ENCODE results near the gene CAMTA1.
A peak's percentile ranks its signal among the peaks of the same experiment; 100 is the strongest.

Gene CAMTA1

DNA sequence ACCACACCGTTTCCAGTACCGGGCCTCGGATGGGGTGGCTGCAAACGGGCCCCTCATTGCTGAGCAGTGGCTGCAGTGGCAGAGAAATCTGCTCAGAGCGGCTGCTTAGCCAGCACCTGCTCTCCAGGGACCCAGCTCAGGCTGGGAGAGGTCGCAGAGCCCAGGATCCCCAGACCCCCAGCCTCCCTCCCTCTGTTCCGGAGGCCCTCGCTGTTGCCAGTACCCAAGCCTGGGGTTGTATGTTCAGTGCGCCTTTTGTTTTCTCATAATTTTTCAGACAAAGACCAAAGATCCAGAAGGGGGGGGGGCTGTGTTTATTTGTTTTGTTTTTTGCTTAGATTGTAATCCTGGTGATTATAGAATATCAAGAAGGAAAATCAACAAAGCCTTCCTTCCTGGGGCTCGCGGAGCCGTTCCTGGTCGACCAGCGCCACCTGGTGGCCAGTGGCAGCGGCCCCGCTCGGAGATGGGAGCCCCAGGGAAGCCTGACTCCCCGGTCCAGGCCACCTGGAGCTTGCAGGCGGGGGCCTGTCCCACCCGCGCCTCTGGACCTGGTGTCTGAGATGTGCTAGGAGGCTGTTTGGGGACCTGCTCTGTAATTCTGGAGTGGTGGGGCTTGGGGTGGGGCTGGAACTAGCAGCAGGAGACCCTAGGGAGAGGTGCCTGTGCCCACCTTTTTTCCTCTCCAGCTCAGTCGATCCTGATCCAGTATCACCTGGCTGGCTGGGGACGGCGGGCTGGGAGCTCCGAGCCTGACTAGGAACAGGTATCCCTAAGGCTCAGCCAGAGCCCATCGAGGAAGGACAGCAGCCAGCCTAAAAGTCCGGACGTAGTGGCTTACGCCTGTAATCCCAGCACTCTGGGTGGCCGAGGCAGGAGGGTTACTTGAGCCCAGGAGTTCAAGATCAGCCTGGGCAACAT lies 862.0 kb downstream of the CAMTA1 start:
- TF ChIP-seq, protein P1, sequence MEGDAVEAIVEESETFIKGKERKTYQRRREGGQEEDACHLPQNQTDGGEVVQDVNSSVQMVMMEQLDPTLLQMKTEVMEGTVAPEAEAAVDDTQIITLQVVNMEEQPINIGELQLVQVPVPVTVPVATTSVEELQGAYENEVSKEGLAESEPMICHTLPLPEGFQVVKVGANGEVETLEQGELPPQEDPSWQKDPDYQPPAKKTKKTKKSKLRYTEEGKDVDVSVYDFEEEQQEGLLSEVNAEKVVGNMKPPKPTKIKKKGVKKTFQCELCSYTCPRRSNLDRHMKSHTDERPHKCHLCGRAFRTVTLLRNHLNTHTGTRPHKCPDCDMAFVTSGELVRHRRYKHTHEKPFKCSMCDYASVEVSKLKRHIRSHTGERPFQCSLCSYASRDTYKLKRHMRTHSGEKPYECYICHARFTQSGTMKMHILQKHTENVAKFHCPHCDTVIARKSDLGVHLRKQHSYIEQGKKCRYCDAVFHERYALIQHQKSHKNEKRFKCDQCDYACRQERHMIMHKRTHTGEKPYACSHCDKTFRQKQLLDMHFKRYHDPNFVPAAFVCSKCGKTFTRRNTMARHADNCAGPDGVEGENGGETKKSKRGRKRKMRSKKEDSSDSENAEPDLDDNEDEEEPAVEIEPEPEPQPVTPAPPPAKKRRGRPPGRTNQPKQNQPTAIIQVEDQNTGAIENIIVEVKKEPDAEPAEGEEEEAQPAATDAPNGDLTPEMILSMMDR (IDR thresholded peaks at IDR 0.05; ENCODE audit: insufficient read depth, missing control alignments) = peak; percentile 76
- peak; percentile 83 for DNase-seq (ENCODE audit: insufficient read length, low spot score)

DNA sequence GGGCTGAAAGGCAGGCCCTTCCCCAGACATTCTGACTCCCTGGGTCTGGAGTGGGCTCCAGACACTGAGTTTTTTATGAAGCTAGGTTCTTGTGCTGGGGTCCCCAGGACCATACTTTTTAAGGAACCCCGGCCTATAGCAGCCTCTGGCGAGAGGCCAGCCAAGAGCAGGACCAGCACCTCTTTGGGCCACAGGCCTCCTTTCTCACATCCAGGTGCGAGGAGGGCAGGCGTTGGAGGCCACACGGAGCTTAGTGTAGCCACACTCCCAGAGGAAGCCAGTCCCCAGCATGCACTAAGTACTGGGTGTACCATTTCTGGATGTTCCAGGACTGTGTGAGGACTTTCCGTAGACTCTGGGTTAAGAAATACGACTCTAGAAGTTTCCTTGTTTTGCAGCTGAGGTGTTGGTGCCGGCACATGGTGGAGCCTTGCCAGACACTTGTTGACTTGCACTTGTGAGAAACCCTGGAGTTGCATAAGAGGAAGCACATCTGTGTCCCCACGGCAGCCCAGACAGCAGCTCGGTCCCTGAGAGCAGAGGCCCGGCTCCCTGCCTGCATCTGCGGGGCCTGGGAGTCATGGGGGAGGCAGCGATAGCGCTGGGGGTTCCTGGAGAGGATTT lies 863.6 kb downstream of the CAMTA1 start:
- TF ChIP-seq, protein P1 (IDR thresholded peaks at IDR 0.05; ENCODE audit: insufficient read depth, missing control alignments) = no peak
- no peak for DNase-seq (ENCODE audit: insufficient read length, low spot score)
- no peak for FAIRE-seq

More for the DNA sequence above, 862.0 kb downstream of the CAMTA1 start:
- FAIRE-seq = no peak

DNA sequence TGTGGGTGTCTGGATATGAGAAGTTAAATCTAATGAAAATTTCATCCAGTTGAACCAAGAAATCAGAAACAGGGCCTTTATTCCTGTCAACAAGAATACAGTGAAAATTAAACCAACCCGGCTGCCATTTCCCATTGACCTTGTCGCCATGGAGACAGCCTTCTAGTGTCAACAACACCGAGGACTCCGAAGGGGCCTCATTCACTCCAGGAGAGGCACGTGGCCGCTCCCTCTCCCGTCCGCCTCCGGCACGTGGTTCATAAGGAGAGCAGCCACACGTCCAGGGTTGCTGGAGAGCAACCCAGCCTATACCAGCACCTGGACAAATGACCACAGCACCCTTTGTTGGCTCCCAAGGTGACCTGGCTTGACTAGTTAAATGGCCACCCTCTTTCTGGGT lies 865.5 kb downstream of the CAMTA1 start:
- DNase-seq (ENCODE audit: insufficient read length, low spot score) (no peak), FAIRE-seq (no peak)
- TF ChIP-seq, protein P1 (IDR thresholded peaks at IDR 0.05; ENCODE audit: insufficient read depth, missing control alignments) = no peak

DNA sequence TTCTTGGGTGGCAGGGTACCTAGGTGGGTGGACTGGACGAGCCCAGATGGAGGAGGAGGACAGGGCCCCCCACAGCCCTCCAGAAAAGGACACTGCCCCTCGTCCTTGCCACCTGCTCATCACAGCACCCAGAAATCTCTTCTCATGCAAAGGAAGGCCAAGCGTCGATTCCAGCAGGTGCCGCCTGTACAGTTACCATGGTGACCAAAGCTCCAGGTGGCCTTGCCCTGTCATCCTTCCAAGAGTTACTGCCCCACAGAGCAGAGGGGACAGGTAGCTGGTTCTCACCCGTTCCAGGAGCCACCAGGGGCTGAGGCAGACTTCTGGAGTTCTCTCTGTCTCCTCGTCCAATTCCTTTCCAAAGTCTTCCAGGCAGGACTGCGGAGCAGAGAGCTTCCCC lies 865.9 kb downstream of the CAMTA1 start:
- DNase-seq (ENCODE audit: insufficient read length, low spot score) (no peak), FAIRE-seq (no peak)
- TF ChIP-seq, protein P1 (IDR thresholded peaks at IDR 0.05; ENCODE audit: insufficient read depth, missing control alignments) = no peak

DNA sequence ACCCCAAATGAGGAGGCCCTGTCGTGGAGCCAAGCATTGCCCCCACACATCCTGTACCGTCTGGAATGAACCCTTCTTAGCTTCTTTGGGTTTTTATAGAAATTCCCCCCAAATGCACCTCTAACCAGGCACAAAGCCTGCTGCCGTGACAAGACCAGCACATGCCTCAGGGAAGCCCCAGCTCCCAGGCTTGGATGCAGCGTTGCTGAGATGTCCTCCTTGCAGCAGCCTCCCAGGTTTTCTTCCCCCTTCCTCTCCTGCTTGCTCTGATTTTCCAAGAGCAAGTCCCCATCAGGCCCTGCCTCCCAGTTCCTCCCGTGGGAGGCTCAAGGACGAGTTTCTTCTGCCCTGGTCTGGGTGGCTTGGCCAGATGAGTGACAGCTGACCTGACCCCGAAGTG lies 866.8 kb downstream of the CAMTA1 start:
- FAIRE-seq (no peak), DNase-seq (ENCODE audit: insufficient read length, low spot score) (no peak)
- TF ChIP-seq, protein P1 (IDR thresholded peaks at IDR 0.05; ENCODE audit: insufficient read depth, missing control alignments) = no peak

DNA sequence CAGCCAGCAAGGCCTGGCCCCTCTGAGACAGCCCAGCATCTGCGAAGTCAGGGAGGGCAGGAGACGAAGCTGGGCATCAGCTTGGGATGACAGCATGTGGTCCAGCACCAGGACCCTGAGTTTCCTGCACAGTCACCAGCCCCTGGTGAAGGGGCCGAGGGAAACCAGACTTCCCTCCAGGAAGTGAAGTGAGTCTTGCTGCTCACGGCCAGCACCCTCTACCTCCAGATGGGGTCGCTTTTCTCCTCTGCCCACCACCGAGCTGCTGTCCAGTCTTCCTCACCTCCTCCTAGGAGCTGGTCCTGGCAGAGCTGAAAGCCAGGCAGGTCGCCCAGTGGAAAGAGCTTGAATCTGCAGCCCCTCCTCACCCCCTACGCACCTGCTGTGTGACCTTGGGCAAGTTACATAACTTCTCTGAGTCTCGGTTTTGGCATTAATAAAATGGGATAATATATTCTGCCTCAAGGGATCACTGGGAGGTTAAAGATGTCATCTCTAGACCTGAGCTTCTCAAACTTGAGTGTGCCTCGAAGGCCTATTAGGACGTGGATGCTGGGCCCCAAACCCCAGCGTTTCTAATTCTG lies 867.4 kb downstream of the CAMTA1 start:
- FAIRE-seq (no peak), DNase-seq (ENCODE audit: insufficient read length, low spot score) (no peak)
- TF ChIP-seq, protein P1 (IDR thresholded peaks at IDR 0.05; ENCODE audit: insufficient read depth, missing control alignments) = no peak
